K562 (cell line): ENCODE results near the gene TMEM184B. TPM values are rescaled to one million over a fixed set of nuclear protein-coding genes. Genes with fewer than 3 reads are reported as not detected.
A peak's percentile ranks its signal among the peaks of the same experiment; 100 is the strongest.

Source experiments
- ARID3B ChIP-seq: fragments of 250-450 bp; sonication (Bioruptor Pico); IDR thresholded peaks from 2 replicates; pipeline ENCODE4 v1.4.0; 2020; ENCODE audit warnings: borderline replicate concordance
- KLF16 ChIP-seq: IDR thresholded peaks from 2 replicates; pipeline ENCODE4 v1.6.1; 2016; ENCODE audit warnings: antibody characterized with exemption
- NCOA2 ChIP-seq, 2 experiments: fragments of 450-650 bp; IDR thresholded peaks; 2 replicates each; pipeline ENCODE4 v1.6.1; 2018; ENCODE audit warnings: mild to moderate bottlenecking in 2 of 2, moderate library complexity in 1 of 2; ENCODE audit not compliant: partially characterized antibody in 2 of 2
- RAD51 ChIP-seq: fragments of 450-650 bp; IDR thresholded peaks from 2 replicates; pipeline ENCODE4 v1.7.1; 2016; ENCODE audit warnings: low read depth, mild to moderate bottlenecking, borderline replicate concordance
- RBM25 ChIP-seq: fragments of 200-400 bp; formaldehyde crosslinking; IDR thresholded peaks from 2 replicates; pipeline ENCODE4 v1.6.1; 2018; ENCODE audit warnings: low read length, low read depth, moderate library complexity; ENCODE audit not compliant: severe bottlenecking
- RHOXF2B ChIP-seq: fragments of 250-450 bp; sonication (Bioruptor Pico); conservative IDR thresholded peaks from 2 replicates; pipeline ENCODE4 v1.5.1; 2021
- SAP30 ChIP-seq: fragments of 200-600 bp; sonication (generic); IDR thresholded peaks from 2 replicates; pipeline ENCODE4 v1.6.1; 2012; ENCODE audit warnings: borderline replicate concordance, low read depth, mild to moderate bottlenecking, moderate library complexity, low read length, control low read depth, inconsistent platforms; ENCODE audit not compliant: insufficient read depth, poor library complexity, severe bottlenecking
- SOX6 ChIP-seq: fragments of 450-650 bp; IDR thresholded peaks from 2 replicates; pipeline ENCODE4 v1.6.1; 2014; ENCODE audit warnings: mild to moderate bottlenecking
- TAF9B ChIP-seq: fragments of 450-650 bp; IDR thresholded peaks from 2 replicates; pipeline ENCODE4 v1.6.1; 2018; ENCODE audit warnings: mild to moderate bottlenecking; ENCODE audit not compliant: partially characterized antibody
- TFAM ChIP-seq: fragments of 250-450 bp; sonication (Bioruptor Pico); conservative IDR thresholded peaks from 2 replicates; pipeline ENCODE4 v1.5.0; 2021; ENCODE audit warnings: mild to moderate bottlenecking, moderate library complexity
- ZBTB33 ChIP-seq: sonication (generic); formaldehyde crosslinking; IDR thresholded peaks from 2 replicates; pipeline ENCODE4 v1.8.1; 2023; ENCODE audit warnings: mild to moderate bottlenecking, missing genetic modification reagents
- ZFP36 ChIP-seq: fragments of 150-350 bp; IDR thresholded peaks from 2 replicates; pipeline ENCODE4 v1.6.1; 2018; ENCODE audit warnings: low read length, low read depth; ENCODE audit not compliant: partially characterized antibody
- ZFX ChIP-seq: sonication (generic); formaldehyde crosslinking; IDR thresholded peaks from 2 replicates; pipeline ENCODE4 v1.8.0; 2022; ENCODE audit warnings: mild to moderate bottlenecking, missing genetic modification reagents, moderate library complexity
- ZNF184 ChIP-seq: sonication (generic); formaldehyde crosslinking; IDR thresholded peaks from 2 replicates; pipeline ENCODE4 v1.5.0; 2020; ENCODE audit warnings: missing genetic modification reagents
- ZNF592 ChIP-seq: fragments of 450-650 bp; IDR thresholded peaks from 2 replicates; pipeline ENCODE4 v1.6.1; 2017; ENCODE audit warnings: antibody characterized with exemption, mild to moderate bottlenecking
- ZNF639 ChIP-seq, 2 experiments: fragments of 200-800 bp in 1 of 2; sonication (Bioruptor generic) in 1 of 2; sonication (generic) in 1 of 2; formaldehyde crosslinking in 1 of 2; IDR thresholded peaks in 1 of 2; conservative IDR thresholded peaks in 1 of 2; 2 replicates each; pipeline versions ENCODE4 v1.5.0 to v1.6.1; 2016 to 2020; ENCODE audit warnings: missing compliant biosample characterization in 1 of 2, missing genetic modification characterization in 1 of 2, missing genetic modification reagents in 1 of 2
- ZNF655 ChIP-seq: fragments of 250-450 bp; sonication (Bioruptor Pico); IDR thresholded peaks from 2 replicates; pipeline ENCODE4 v1.5.0; 2021
- polyA plus RNA-seq, 8 experiments: library from polyadenylated mRNA; depleted of rRNA in 4 of 8; stranded (reverse) in 5 of 8; unstranded in 3 of 8; fragments of >200 nt; fragmentation: Nextera tagmentation in 2 of 8; fragmentation: Illumina TruSeq in 1 of 8; extraction: Ambion mirVana in 2 of 8; extraction: Trizol in 1 of 8; gene quantifications; 2 replicates each; pipeline versions ENCODE4 v1.2.1 to v1.2.3, GENCODE V29; 2011 to 2014; ENCODE audit warnings: inconsistent platforms in 1 of 8, missing spikeins in 1 of 8
- total RNA-seq, 7 experiments: library from RNA; depleted of rRNA in 6 of 7; stranded (reverse); fragments of >200 nt in 6 of 7; fragmentation: Illumina TruSeq in 2 of 7; extraction: Trizol in 2 of 7; gene quantifications; 2 replicates each; pipeline versions ENCODE4 v1.2.1 to v1.2.3, GENCODE V29; 2011 to 2021; ENCODE audit warnings: low replicate concordance in 1 of 7

The TMEM184B gene
- total and polyA plus RNA-seq, 9 of the 15 experiments (the other 6 are each of a cell fraction or from before 2014, with no cell fraction given) = 0.31 to 25.1 (median 6.2) TPM

- TF ChIP-seq ZNF655 (no peak), RHOXF2B (no peak), ZNF592 (peak; percentile 65), ARID3B (CRISPR knock-in tag) (no peak), SOX6 (no peak), SAP30 (no peak), TAF9B (no peak), TFAM (no peak), RBM25 (no peak), ZNF184 (CRISPR knock-in tag) (no peak), RAD51 (no peak), KLF16 (no peak), ZFP36 (no peak), ZBTB33 (no peak), ZNF639 (CRISPR knock-in tag; conservative IDR thresholded peaks at IDR 0.05 in 1 of 2, IDR thresholded peaks at IDR 0.05 in 1 of 2) (no peak), NCOA2 (IDR thresholded peaks at IDR 0.05; ENCODE audit: partially characterized antibody in 2 of 2) (no peak), ZFX (CRISPR knock-in tag) (no peak)
These were observed 32.0 kb downstream of the TMEM184B start (continued) for GRCh38 chr22:38240734-38241252.
